NT2/D1 (cell line): Measurements from ENCODE around the gene AMIGO3.
A peak's percentile ranks its signal among the peaks of the same experiment; 100 is the strongest.

ENCODE experiments used
- DNase-seq: peaks from one replicate; pipeline ENCODE4 v3.0.0-alpha.2; 2011; ENCODE audit warnings: low read depth, low spot score
- H3K27me3 ChIP-seq: 2 replicates; pipeline ENCODE4 v1.6.0; 2011; ENCODE audit warnings: mild to moderate bottlenecking; ENCODE audit not compliant: insufficient read length, insufficient read depth
- H3K36me3 ChIP-seq: 2 replicates; pipeline ENCODE4 v1.6.1; 2011; ENCODE audit warnings: mild to moderate bottlenecking, low read length, mixed read lengths; ENCODE audit not compliant: insufficient read depth, insufficient read length
- H3K4me1 ChIP-seq: 2 replicates; pipeline ENCODE4 v1.5.1; 2011; ENCODE audit not compliant: insufficient read depth, insufficient read length
- H3K4me3 ChIP-seq: 2 replicates; pipeline ENCODE4 v1.5.1; 2011; ENCODE audit warnings: low read depth; ENCODE audit not compliant: insufficient read length
- H3K9ac ChIP-seq: 2 replicates; pipeline ENCODE4 v1.6.0; 2011; ENCODE audit warnings: low read depth; ENCODE audit not compliant: insufficient read length
- H3K9me3 ChIP-seq: 2 replicates; pipeline ENCODE4 v1.5.1; 2011; ENCODE audit warnings: mild to moderate bottlenecking, low read length; ENCODE audit not compliant: insufficient read depth
- SUZ12 ChIP-seq: IDR thresholded peaks from 2 replicates; pipeline ENCODE4 v1.6.1; 2011; ENCODE audit not compliant: insufficient read length, insufficient read depth; ENCODE audit errors: extremely low read depth
- YY1 ChIP-seq: IDR thresholded peaks from 2 replicates; pipeline ENCODE4 v1.6.1; 2011; ENCODE audit not compliant: insufficient read length, insufficient read depth
- ZNF274 ChIP-seq: IDR thresholded peaks from 2 replicates; pipeline ENCODE4 v1.6.1; 2011; ENCODE audit warnings: mild to moderate bottlenecking, low read depth, low read length

The AMIGO3 gene

DNA sequence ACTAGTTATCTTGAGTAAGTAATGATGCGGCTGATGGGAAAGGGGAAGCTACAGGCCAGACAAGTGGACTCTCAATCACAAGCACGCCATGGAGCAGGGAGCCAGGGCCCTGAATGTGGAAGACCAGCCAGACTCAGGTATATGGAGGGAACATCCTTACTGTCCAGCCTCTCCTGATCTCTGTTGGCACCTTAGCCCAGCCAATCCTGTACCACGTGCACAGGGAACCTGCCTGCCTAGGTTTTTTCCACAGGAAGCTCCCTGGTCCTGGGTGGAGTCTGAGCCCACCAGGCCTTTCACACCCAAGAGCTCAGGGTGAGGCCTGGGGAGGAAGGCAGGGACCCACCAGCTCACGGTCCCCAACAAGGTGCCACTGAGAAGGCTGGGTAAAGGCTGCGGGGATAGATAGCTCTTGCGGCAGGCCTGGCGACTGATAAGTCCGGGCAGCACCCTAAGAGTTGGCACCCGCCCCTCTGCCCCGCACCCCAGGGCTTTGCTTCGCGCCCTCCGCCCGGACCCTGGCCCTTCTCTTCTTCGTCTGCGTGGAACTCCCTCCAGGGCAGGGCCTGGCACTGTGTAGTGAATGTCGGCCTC is 46.3 kb downstream of the AMIGO3 start:
- Histone ChIP-seq H3K27me3 (no peaks in the 10 kb centered on the region), H3K4me1 (peaks cover 11% of the 10 kb centered on the region), H3K9ac (peak overlapping the region; percentile 99), H3K36me3 (peaks cover 39% of the 10 kb centered on the region), H3K9me3 (no peaks in the 10 kb centered on the region), H3K4me3 (peak overlapping the region; percentile 95)
- no peak for DNase-seq
- TF ChIP-seq SUZ12, result no peak
- no peak for TF ChIP-seq YY1
- TF ChIP-seq ZNF274, result no peak

DNA sequence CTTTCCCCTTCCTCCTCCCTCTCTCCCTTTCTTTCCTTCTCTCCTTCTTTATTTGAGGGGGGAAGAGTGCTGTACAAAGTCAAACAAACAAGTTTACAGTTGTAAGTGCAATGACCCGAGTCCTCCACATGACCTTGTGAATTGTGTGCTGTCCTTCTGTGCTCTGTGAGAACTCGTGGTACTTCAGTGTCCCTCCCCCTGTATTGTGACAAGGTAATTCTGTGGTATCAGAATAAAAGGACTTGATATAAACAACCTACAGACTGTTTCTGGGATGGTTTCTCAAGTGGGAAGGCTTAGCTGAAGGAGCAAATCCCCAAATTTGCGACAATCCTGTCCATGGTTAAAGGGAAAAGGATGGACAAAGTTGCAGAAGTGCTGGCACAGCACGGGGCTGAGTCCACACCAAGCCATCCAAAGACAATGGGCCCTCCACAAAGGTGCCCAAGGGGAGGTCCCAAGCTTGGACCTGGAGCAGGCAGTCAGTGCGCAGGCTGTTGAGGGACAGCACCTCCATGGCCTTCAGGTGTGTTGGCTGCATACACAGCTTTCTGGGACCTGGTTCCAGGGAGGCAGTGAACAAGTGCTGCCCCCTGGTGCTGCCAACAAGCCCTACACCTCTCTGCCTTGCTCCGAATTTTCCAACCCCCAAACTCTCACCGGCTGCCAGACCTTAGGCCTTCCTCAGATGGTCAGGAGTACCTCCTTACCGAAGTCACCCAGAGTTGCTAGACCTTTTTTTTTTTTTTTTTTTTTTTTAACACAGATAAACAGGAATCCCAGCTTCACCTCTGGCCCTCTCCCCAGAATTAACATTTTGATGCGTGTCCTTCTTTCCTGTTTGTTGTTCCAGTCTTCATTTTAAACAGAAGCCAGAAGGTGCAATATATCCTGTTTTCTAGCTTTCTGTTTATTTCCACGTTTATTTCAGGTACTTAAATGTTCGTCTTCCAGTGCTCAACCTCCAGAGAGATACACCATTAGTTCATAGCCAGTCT is 47.9 kb downstream of the AMIGO3 start:
- DNase-seq, result peak; percentile 84
- H3K9ac ChIP-seq, result no peak overlapping the region

DNA sequence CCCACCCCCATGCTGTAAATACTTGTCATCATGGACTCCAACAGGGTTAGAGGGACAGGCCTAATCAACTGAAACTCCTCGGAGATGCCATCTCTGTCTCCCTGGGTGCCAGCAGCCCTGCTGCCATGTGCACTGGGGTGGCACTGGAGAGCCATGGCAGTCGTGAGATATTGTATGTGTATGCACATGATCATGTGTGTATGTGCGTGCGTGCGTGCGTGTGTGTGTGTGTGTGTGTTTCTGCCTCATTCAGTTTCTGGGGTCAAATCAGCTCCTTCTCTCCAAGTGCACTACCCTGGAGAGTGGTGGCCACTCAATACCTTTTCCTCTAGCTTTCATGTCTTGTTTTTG is 48.6 kb downstream of the AMIGO3 start:
- H3K27me3 ChIP-seq, result no peaks in the 10 kb centered on the region
- no peak for DNase-seq
- H3K9me3 ChIP-seq, result no peaks in the 10 kb centered on the region
- no peak for TF ChIP-seq SUZ12
- no peak for TF ChIP-seq YY1
- TF ChIP-seq ZNF274, result no peak
- peaks cover 16% of the 10 kb centered on the region for H3K36me3 ChIP-seq
- H3K4me1 ChIP-seq, result peaks cover 19% of the 10 kb centered on the region
- no peak overlapping the region for H3K9ac ChIP-seq
- H3K4me3 ChIP-seq, result no peak overlapping the region

More for the DNA sequence above, 47.9 kb downstream of the AMIGO3 start:
- H3K36me3 ChIP-seq, result peaks cover 22% of the 10 kb centered on the region
- no peaks in the 10 kb centered on the region for H3K27me3 ChIP-seq
- TF ChIP-seq ZNF274 (no peak), SUZ12 (no peak), YY1 (no peak)
- H3K9me3 ChIP-seq, result no peaks in the 10 kb centered on the region
- no peak overlapping the region for H3K4me3 ChIP-seq
- H3K4me1 ChIP-seq, result peaks cover 17% of the 10 kb centered on the region

DNA sequence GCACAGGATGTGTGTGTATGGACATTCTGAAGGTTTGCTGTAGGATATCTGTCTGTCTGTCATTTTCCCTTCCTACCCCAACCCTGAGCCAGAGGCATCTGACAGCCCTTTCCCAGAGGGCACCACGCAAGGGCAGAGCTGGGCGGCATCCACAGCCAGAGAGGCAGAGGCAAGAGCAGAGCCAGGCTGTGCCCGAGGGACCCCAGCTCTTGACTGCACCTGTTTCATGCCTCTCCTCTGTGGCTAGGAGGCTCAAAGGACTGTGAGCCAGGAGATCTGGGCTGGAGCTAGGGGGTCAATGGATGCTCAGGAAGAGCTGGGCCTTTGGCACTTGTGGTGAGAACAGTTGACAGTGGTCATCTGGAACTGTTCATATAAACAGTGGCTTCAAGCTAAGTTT is 50.1 kb downstream of the AMIGO3 start:
- H3K9me3 ChIP-seq, result no peaks in the 10 kb centered on the region
- no peak overlapping the region for H3K4me3 ChIP-seq
- TF ChIP-seq SUZ12 (no peak), YY1 (no peak), ZNF274 (no peak)
- no peak for DNase-seq
- peaks cover 5% of the 10 kb centered on the region for H3K36me3 ChIP-seq
- no peak overlapping the region for H3K9ac ChIP-seq
- H3K27me3 ChIP-seq, result no peaks in the 10 kb centered on the region
- peaks cover 16% of the 10 kb centered on the region for H3K4me1 ChIP-seq

DNA sequence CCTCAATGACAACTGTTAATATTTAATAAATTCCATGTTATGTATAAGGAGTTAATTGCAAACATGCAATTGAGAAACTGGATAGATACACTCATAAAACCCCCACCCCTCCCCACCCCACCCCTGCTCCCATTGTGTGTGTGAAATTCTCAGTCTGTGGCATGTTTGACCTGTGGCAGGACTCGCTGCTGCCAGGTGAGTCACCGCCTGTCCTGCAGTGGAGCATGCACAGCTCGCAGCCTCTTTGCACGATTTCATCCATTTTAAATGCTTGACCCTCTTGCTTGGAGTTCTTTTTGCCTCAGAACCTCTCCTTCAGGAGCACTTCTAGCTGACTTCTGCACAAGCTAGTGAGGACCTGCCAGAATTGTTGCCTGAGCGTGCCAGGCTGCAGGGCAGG is 50.6 kb downstream of the AMIGO3 start:
- Histone ChIP-seq H3K4me1 (peaks cover 21% of the 10 kb centered on the region), H3K27me3 (no peaks in the 10 kb centered on the region), H3K9ac (no peak overlapping the region), H3K36me3 (peaks cover 5% of the 10 kb centered on the region), H3K9me3 (no peaks in the 10 kb centered on the region), H3K4me3 (no peak overlapping the region)
- TF ChIP-seq SUZ12 (no peak), YY1 (no peak), ZNF274 (no peak)
- no peak for DNase-seq

DNA sequence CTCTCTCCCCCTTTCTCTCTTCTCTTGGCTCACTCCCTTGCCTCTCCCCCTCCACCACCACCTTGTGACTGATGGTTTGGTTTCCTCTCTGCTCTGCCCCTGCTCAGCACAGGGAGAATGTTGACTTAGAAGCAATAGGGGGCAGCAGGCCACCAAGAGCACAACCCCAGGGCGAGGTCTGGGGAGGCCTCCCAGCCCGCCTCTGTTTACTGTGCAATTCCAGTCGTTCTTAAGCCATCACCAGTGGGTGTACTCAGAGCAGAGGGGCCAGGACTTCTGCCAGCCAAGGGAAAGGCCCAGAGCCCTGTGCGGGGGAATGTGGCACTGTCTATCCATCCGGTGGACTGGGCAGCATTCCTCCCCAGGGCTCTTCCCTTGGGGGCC is 51.1 kb downstream of the AMIGO3 start:
- H3K9ac ChIP-seq, result no peak overlapping the region
- H3K27me3 ChIP-seq, result no peaks in the 10 kb centered on the region
- peaks cover 25% of the 10 kb centered on the region for H3K4me1 ChIP-seq
- peaks cover 5% of the 10 kb centered on the region for H3K36me3 ChIP-seq
- DNase-seq, result no peak
- H3K4me3 ChIP-seq, result no peak overlapping the region
- no peak for TF ChIP-seq ZNF274
- TF ChIP-seq YY1, result no peak
- no peak for TF ChIP-seq SUZ12
- no peaks in the 10 kb centered on the region for H3K9me3 ChIP-seq

DNA sequence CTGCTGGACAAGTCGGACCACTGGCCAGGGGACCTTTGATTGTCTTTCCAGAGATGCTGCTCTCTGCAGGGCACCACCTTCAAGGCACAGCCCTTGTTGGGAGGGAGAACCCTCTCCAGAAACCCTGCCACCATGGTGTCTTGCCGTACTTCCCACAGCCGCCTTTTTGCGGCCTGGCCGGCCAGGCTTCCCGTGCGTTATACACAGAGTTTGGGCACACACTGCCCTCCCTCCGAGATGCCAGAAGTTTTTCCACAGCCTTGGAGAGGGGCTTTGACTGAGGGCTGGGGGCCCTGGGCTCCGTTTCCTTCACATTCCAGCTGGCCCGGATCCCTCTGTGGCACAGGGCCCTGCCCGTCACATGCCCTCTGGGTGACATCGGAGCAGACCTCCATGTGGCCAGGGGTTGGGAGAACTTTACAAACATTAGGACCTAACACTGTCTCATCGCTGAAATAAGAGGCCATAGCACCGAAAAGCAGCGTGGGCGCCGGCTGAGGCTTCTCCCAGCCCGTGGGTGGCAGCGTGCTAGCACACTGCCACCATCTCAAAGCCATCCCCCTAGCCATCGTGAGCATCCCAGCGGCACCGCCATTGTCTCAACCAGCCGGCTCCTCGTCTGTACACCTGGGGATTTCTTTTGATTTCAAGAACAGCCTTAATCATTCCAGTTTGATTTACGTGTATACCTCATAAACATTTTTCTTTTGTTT is 51.6 kb downstream of the AMIGO3 start:
- H3K4me3 ChIP-seq, result no peak overlapping the region
- no peaks in the 10 kb centered on the region for H3K27me3 ChIP-seq
- peaks cover 27% of the 10 kb centered on the region for H3K4me1 ChIP-seq
- no peak for DNase-seq
- H3K9me3 ChIP-seq, result no peaks in the 10 kb centered on the region
- no peak for TF ChIP-seq ZNF274
- no peak for TF ChIP-seq SUZ12
- peaks cover 5% of the 10 kb centered on the region for H3K36me3 ChIP-seq
- H3K9ac ChIP-seq, result no peak overlapping the region
